Measurements from ENCODE around the gene TRAF7. TPM values are rescaled to one million over a fixed set of nuclear protein-coding genes. Genes with fewer than 3 reads are reported as not detected.

The TRAF7 gene
- total RNA-seq, 1 experiment from 2014 or later = 47.7 TPM

- peak; percentile 63 for DNase-seq (ENCODE audit: low read depth)
Measured at GRCh38 chr16:2147981-2148671, 7.5 kb upstream of the TRAF7 start, which contains the start of gene RAB26. Gene RAB26 (plus strand): TSS chr16:2148625. CDS start chr16:2148784, 159 bp downstream.

DNA sequence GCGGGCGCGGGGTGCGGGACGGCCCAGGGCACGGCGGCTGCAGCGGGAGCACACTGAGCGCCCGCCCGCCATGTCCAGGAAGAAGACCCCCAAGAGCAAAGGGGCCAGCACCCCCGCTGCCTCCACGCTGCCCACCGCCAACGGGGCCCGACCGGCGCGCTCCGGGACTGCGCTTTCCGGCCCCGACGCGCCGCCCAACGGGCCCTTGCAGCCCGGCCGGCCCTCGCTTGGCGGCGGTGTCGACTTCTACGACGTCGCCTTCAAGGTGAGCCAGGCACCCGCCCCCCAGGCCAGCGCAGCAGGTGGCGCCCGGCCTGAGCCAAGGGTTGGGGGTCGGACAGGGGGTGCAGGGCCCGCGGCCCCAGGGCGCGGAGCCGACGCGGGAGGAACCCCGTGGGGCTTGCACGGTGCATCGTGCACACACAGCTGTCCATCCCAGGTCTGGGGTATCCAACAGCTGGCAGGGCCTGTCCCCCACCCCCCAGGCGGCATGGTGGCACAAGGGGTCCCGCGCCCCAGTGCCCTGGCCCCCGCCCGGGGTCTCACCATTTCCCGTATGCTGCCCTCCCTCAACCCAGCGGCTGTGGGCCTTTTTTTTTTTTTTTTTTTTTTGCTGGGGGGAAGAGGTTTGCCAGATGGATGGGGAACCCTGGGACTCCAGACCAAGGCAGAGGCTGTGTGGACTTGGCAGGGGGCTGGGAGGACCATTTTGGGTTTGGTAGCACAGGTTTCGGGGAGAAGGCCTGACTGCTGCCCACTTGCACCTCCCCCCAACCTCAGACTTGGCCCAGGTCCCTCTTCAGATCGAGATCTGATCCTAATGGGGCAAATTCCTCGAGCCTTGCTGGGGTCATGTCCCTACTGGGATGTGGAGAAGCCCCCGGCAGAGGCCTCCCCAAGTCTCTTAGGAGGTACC lies 6.6 kb upstream of the TRAF7 start:
- DNase-seq (ENCODE audit: low read depth) = peak; percentile 22

- DNase-seq (ENCODE audit: low read depth) = peak; percentile 7
Measured at GRCh38 chr16:2149630-2150417, 5.8 kb upstream of the TRAF7 start.

GRCh38 chr16:2150418-2151187 lies 5.0 kb upstream of the TRAF7 start:
- DNase-seq (ENCODE audit: low read depth) = no peak

DNA sequence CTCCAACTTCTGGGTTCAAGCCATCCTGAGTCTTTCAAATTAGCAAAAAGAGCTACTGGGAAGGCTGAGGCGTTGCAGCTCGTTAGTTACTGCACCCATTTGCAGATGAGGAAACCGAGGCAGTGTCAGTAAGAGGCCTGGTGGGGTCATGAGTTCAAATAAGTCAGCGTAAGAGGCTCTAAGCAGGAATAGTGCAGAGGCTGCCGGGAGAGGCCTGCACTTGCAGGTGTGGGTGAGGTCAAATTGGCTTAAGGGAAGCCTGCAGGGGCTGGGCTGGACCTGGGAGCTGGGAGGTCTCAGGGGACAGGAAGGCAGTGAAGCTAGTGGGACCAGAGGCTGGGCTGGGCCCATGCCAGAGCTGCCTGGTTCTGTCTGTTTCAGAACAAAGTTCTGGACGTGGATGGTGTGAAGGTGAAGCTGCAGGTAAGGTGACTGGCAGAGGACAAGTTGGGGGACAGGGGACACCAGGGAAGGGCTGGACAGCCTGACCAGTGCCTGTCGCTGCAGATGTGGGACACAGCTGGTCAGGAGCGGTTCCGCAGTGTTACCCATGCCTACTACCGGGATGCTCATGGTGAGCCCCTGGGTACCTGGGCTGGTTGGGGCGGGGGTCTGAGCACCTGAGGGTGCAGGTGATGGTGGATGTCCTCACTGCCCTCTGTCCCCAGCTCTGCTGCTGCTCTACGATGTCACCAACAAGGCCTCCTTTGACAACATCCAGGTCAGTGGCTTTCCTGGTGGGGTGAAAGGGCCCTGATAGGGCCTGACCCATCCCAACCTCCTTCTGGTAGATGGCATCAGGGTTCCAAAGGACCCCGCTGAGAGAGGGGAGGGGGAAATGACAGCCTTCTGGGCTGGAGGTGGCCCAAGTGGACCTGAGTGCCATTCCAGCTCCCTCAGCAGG lies 4.1 kb upstream of the TRAF7 start:
- DNase-seq (ENCODE audit: low read depth) = no peak

DNA sequence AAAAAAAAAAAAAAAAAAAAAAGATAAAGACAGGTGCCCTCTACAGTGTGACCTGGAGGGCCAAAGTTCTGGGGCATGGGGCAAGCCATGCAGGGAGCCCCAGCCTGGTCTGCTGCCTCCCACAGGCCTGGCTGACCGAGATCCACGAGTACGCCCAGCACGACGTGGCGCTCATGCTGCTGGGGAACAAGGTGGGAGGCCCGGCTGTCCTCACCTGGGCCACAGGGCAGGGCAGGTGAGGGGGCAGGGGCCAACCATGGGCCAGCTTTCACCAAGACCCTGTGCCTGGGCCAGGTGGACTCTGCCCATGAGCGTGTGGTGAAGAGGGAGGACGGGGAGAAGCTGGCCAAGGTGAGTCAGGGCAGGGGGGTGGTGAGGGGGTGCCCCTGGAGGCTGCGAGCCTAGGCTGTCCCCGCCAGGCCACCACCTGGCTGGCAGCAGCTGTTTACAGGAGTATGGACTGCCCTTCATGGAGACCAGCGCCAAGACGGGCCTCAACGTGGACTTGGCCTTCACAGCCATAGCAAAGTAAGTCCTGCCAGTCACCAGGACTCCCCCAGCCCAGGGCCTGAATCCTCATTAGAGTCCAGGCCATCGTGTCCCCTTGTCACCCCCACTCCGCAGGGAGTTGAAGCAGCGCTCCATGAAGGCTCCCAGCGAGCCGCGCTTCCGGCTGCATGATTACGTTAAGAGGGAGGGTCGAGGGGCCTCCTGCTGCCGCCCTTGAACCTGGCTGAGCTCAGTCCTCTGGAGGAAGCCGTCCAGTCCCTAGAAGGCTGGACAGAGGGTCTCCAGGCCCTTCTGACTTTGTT lies 2.7 kb upstream of the TRAF7 start:
- DNase-seq (ENCODE audit: low read depth) = peak; percentile 6

- DNase-seq (ENCODE audit: low read depth) = no peak
Measured at GRCh38 chr16:2154533-2155090, 970 bp upstream of the TRAF7 start.

DNA sequence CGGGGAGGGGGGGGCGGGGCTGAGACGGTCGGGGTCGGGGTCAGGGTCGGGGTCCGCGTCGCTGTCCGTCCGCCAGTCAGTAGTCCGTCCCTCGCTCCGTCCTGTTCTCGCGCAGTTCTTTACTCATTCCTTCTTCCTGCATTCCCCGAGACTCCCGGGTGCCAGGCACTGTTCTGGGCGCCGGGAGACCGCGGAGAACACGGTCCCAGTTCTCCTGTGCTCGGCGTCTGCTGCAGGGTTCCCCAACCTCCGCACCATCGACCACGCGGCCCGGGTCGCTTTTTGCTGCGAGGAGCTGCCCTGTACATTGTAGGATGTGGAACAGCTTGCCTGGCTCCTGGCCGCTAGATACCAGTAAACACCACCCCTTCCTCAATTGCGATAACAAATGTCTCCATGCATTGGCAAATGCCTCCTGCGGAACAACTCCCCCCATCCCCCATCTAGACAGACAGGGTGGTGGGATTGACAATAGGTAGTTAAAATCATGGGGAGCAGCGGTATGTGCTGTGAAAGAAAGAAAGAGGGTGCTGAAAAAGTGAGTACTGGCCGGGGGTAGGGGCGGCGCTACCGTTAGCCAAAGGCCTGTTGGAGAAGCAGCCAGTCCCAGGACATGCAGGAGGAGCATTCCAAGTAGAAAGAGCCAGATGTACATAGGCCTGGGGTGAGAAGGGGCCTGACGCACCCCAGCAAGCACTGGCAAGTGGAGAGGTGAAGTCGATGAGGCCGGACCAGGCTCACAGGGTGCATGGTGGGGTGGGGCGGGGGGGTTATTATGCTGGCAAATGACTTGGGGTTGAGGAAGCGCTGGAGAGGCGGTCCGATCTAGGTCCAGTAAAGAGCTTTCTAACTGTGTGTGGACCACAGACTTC lies 631 bp downstream of the TRAF7 start:
- peak; percentile 60 for DNase-seq (ENCODE audit: low read depth)

GRCh38 chr16:2156849-2157224 lies 1.3 kb downstream of the TRAF7 start:
- no peak for DNase-seq (ENCODE audit: low read depth)

DNA sequence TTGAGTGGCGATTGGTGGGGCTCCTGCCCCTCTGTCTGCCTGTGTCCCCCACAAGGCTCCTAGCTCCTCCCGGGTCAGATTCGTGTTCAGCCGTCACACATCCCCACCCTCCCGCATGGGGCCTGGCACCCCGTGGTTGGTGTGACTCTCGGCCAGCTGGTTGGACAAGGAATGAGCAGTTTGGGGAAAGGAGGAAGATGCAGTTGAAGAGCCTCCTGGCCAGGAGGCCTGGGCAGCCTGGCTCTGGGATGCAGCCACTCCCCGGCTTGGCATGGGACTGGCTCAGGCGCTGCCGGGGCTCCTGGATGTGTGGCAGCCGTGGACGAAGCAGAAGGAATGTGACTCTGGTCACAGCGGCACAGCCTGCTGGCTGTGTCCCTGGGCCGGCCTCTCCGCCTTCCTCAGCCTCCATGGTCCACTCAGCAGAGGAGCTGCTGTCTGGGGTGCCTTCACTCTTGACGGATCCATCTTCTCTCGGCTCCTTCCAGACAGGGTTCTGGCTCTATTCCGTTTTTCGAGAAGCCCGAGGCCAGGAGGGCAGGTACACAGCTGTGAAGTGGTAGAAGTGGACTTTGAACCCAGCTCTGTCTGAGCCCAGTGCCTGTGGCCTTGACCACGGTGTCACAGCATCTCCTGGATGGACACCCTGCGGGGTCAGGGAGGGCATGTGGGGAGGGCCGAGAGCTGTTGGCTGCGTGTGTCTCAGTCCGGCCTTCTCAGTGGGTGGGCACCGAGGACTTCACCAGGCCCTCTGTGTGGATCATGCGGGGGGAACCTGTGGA lies 2.1 kb downstream of the TRAF7 start:
- no peak for DNase-seq (ENCODE audit: low read depth)

- no peak for DNase-seq (ENCODE audit: low read depth)
Measured at GRCh38 chr16:2158262-2158638, 2.7 kb downstream of the TRAF7 start.

GRCh38 chr16:2159175-2159838 lies 3.7 kb downstream of the TRAF7 start:
- no peak for DNase-seq (ENCODE audit: low read depth)

DNA sequence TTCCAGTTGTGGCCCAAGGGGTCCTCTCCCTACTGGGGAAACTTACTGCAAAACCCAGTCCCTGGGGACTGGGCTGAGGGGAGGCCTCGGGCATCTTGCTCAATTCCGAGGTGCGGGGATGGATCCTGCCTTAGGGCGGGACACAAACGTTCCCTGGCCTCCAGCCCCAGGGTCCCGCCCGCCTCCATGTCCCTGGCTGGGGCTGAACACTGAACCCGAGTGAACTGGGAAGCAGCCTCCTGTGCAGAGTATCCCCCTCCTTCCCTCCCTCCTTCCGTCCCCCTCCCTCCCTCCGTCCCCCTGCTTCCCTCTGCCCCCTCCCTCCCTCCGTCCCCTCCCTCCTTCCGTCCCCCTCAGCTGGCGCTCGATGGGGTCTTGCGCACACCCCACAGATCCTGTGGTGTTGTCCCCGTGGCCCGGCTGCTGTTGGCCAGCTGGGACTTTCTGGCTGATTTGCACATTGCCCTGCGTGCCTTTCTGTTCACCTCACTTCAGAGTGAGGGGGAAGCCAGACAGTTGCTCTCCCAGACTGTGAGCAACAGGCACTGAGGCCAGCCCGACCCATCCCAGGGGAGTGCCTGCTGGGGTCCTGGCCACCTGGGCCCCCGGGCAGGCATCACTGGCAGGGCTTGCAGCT lies 5.5 kb downstream of the TRAF7 start:
- no peak for DNase-seq (ENCODE audit: low read depth)

GRCh38 chr16:2161911-2162310 lies 6.3 kb downstream of the TRAF7 start:
- DNase-seq (ENCODE audit: low read depth) = no peak

- DNase-seq (ENCODE audit: low read depth) = no peak
Measured at GRCh38 chr16:2162676-2163118, 7.1 kb downstream of the TRAF7 start.

DNA sequence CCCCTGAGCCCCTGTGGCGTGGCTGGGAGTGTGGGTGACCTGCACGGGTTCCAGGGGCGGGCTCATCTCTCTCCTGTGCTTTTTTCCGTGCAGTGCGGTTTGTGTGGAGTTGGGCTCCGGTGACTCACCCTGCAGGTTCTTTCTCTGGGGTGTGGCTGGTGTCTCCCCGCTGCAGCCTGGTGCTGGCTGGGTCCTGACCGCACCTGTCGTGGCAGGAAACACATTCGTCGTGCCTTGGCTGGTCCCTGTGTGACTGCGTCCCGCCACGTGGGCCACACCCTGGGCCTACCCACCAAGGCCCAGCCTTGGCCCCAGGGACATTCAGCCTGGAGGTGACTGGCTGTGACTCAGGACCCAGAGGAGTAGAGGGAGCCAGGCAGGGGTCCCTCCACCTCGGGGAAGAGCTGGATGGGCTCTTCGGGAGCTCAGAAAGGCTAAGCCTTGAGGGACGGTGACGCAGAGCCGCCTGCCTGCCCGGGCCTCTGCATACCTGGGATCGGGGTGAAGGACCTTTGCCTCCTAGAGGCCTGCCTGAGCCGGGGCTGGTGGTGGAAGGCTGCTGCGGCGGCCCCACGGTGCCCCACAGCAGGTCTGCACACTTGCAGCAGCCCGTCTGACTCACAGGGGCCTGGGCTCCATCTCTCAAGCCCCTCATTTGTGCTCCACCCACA lies 7.8 kb downstream of the TRAF7 start:
- DNase-seq (ENCODE audit: low read depth) = no peak

Measured in RPMI7951 (cell line).